Endothelial cell of umbilical vein (primary cell): Measurements from ENCODE around the gene MNAT1. TPM values are rescaled to one million over a fixed set of nuclear protein-coding genes. Genes with fewer than 3 reads are reported as not detected.

ENCODE experiments used
- BruUV-seq: library from RNA; stranded (reverse); fragments of 400-500 nt; replicated peaks from 2 replicates; lab custom pipeline; 2021; lab: Mats Ljungman, UMichigan
- CTCF ChIA-PET: fragments of 300-600, 350-600 bp; sonication (Branson Sonifier 250); formaldehyde crosslinking; loops from one replicate; lab custom pipeline; 2021; ENCODE audit warnings: antibody characterized with exemption, inconsistent platforms; lab: Charles Lee
- POLR2A ChIA-PET: fragments of 300-600, 350-600 bp; sonication (Branson Sonifier 250); formaldehyde crosslinking; loops from one replicate; lab custom pipeline; 2021; ENCODE audit warnings: antibody characterized with exemption, inconsistent platforms; lab: Charles Lee
- DNase-seq: peaks from one replicate; pipeline ENCODE4 v3.0.0-alpha.2; 2011; ENCODE audit warnings: low read depth, low spot score
- FAIRE-seq: peaks from 2 replicates; lab custom pipeline; 2011; peaks lifted over from hg19 to GRCh38; lab: Jason Lieb, UNC
- H2AFZ ChIP-seq: 2 replicates; pipeline ENCODE4 v1.6.0; 2012; ENCODE audit warnings: low read depth, low read length, control low read depth, inconsistent platforms
- H3K27ac ChIP-seq: 2 replicates; pipeline ENCODE4 v1.5.1; 2011; ENCODE audit warnings: low read depth, mild to moderate bottlenecking, control low read depth, low read length, moderate library complexity; ENCODE audit not compliant: insufficient read depth
- H3K27me3 ChIP-seq, 2 experiments: 2 replicates each; pipeline versions ENCODE4 v1.6.0 to v1.6.1; 2011; ENCODE audit warnings: low read length in 2 of 2, mixed read lengths in 1 of 2; ENCODE audit not compliant: control insufficient read depth in 2 of 2, insufficient read depth in 2 of 2
- H3K36me3 ChIP-seq, 2 experiments: 2 replicates in 1 of 2; 3 replicates in 1 of 2; pipeline ENCODE4 v1.5.1; 2011; ENCODE audit warnings: low read length in 2 of 2, mild to moderate bottlenecking in 1 of 2, moderate library complexity in 1 of 2; ENCODE audit not compliant: control insufficient read depth in 2 of 2, insufficient read depth in 2 of 2; ENCODE audit errors: extremely low read depth in 1 of 2
- H3K4me1 ChIP-seq: 3 replicates; pipeline ENCODE4 v1.5.1; 2011; ENCODE audit warnings: mild to moderate bottlenecking, low read length; ENCODE audit not compliant: control insufficient read depth, insufficient read depth; ENCODE audit errors: extremely low read depth
- H3K4me2 ChIP-seq: 2 replicates; pipeline ENCODE4 v1.6.1; 2011; ENCODE audit warnings: low read length, control low read depth, mixed read lengths; ENCODE audit not compliant: insufficient read depth
- H3K4me3 ChIP-seq, 3 experiments: fragments of 200-600 bp in 1 of 3; sonication (generic), shearing (Covaris generic) in 1 of 3; replicated peaks in 1 of 3; 2 replicates each; pipeline ENCODE4 v1.5.1; 2011 to 2016; ENCODE audit warnings: control low read depth in 3 of 3, low read length in 3 of 3, mild to moderate bottlenecking in 2 of 3, inconsistent platforms in 1 of 3, low read depth in 1 of 3, moderate library complexity in 1 of 3; ENCODE audit not compliant: insufficient read depth in 1 of 3
- H3K79me2 ChIP-seq: 2 replicates; pipeline ENCODE4 v1.6.0; 2012; ENCODE audit warnings: low read length, inconsistent platforms; ENCODE audit not compliant: control insufficient read depth, insufficient read depth
- H3K9ac ChIP-seq: replicated peaks from 2 replicates; pipeline ENCODE3; 2011; ENCODE audit warnings: low read length, control low read depth; ENCODE audit not compliant: insufficient read depth; ENCODE audit errors: extremely low read depth
- H3K9me1 ChIP-seq: replicated peaks from 3 replicates; pipeline ENCODE4 v1.6.0; 2011; ENCODE audit warnings: mild to moderate bottlenecking, low read length; ENCODE audit not compliant: control insufficient read depth, insufficient read depth; ENCODE audit errors: extremely low read depth
- H3K9me3 ChIP-seq: replicated peaks from 2 replicates; pipeline ENCODE4 v1.5.1; 2012; ENCODE audit warnings: low read length, inconsistent platforms; ENCODE audit not compliant: control insufficient read depth, insufficient read depth
- H4K20me1 ChIP-seq: replicated peaks from 2 replicates; pipeline ENCODE3; 2011; ENCODE audit warnings: mild to moderate bottlenecking, low read length; ENCODE audit not compliant: control insufficient read depth, insufficient read depth; ENCODE audit errors: extremely low read depth
- EZH2 ChIP-seq: IDR thresholded peaks from 2 replicates; pipeline ENCODE4 v1.6.1; 2012; ENCODE audit warnings: borderline replicate concordance, low read depth, mild to moderate bottlenecking, moderate library complexity, low read length, inconsistent platforms; ENCODE audit not compliant: severe bottlenecking
- FOS ChIP-seq: IDR thresholded peaks from 2 replicates; pipeline ENCODE4 v1.6.1; 2011; ENCODE audit warnings: mild to moderate bottlenecking, low read length, moderate library complexity, borderline replicate concordance; ENCODE audit not compliant: insufficient read depth
- GATA2 ChIP-seq: IDR thresholded peaks from 2 replicates; pipeline ENCODE4 v1.7.0; 2011; ENCODE audit warnings: low read depth, mild to moderate bottlenecking, moderate library complexity, mixed read lengths, low read length; ENCODE audit not compliant: insufficient read length, insufficient read depth
- JUN ChIP-seq: IDR thresholded peaks from 2 replicates; pipeline ENCODE4 v1.6.1; 2011; ENCODE audit warnings: borderline replicate concordance, low read depth; ENCODE audit not compliant: insufficient read length, insufficient read depth
- MYC ChIP-seq: IDR thresholded peaks from one replicate; pipeline ENCODE4 v1.6.1; 2011; ENCODE audit warnings: mild to moderate bottlenecking, low read depth, low read length
- POLR2A ChIP-seq: IDR thresholded peaks from 2 replicates; pipeline ENCODE4 v1.6.1; 2012; ENCODE audit warnings: low read depth, mild to moderate bottlenecking, control low read depth, low read length
- POLR2AphosphoS5 ChIP-seq: IDR thresholded peaks from 2 replicates; pipeline ENCODE4 v1.6.1; 2012; ENCODE audit warnings: low read depth, mild to moderate bottlenecking, control low read depth, low read length, moderate library complexity; ENCODE audit not compliant: insufficient read depth
- dilution Hi-C: fragments of 300-500 bp; cut with MboI; formaldehyde crosslinking; loops from one replicate; pipeline ENCODE4 v1.15.0; 2019; ENCODE audit warnings: low sequenced_read_pairs; ENCODE audit not compliant: extremely low pct_ligation_motif_present
- intact Hi-C: fragments of 100-400 bp; cut with micrococcal nuclease; formaldehyde crosslinking; loops from one replicate; pipeline ENCODE4 v1.10.0; 2022
- polyA plus RNA-seq, 4 experiments: library from polyadenylated mRNA; depleted of rRNA in 3 of 4; stranded (reverse) in 3 of 4; unstranded in 1 of 4; fragments of >200 nt; gene quantifications; 2 replicates each; pipeline versions ENCODE4 v1.2.1 to v1.2.3, GENCODE V29; 2011 to 2012; ENCODE audit warnings: missing spikeins in 1 of 4
- total RNA-seq: library from RNA; stranded (reverse); gene quantifications from 2 replicates; pipeline ENCODE4 v1.2.3, GENCODE V29; 2021
- TF ChIP-seq, protein P1 (sequence below), 2 donors: IDR thresholded peaks; 1 replicate in 1 of 2; 2 replicates in 1 of 2; pipeline ENCODE4 v1.5.1; 2011; ENCODE audit warnings: low read length in 2 of 2, mild to moderate bottlenecking in 2 of 2, moderate library complexity in 2 of 2, control low read depth in 1 of 2, inconsistent platforms in 1 of 2, low read depth in 1 of 2; ENCODE audit not compliant: insufficient read depth in 1 of 2; ENCODE audit errors: extremely low read depth in 1 of 2
- TF ChIP-seq, protein P2 (sequence below): IDR thresholded peaks from 2 replicates; pipeline ENCODE4 v1.6.1; 2011; ENCODE audit not compliant: insufficient read depth, insufficient read length

MNAT1 gene
- total and polyA plus RNA-seq, 2 donors (not counting 3 experiments of a cell fraction or from before 2014, with no cell fraction given), result 35.7 to 55.7 TPM

DNA sequence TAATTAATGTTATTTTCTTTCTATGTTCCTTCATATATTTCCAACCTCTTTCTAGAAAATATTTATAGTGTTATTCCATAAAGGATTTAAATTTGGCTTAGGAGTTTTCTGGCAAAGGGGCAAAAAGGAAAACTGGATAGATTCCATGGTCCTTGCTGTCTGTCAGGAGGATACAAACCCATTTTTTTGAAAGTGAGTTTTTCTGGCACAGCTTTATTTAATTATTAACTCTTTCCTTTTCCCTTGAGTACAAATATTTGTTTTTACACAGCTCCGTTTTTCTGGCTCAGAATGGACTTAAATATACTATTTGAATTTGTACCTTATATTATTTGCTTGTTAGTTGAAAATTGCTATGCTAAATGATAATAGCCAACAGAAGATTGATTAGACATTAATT, 56.3 kb downstream of the MNAT1 start:
- Histone ChIP-seq H3K36me3 (peaks cover 0 to 1% of the 10 kb centered on the region in 2 experiments), H3K4me3 (no peak overlapping the region), H3K27me3 (no peaks in the 10 kb centered on the region), H3K79me2 (peaks cover 8% of the 10 kb centered on the region), H3K9me3 (no peaks in the 10 kb centered on the region), H3K4me2 (no peak overlapping the region), H3K27ac (no peak overlapping the region), H3K4me1 (no peaks in the 10 kb centered on the region), H2AFZ (no peak overlapping the region), H4K20me1 (no peaks in the 10 kb centered on the region), H3K9me1 (no peaks in the 10 kb centered on the region), H3K9ac (no peak overlapping the region)
- CTCF ChIA-PET, result no interaction called here
- dilution Hi-C loops, result no loop called here
- TF ChIP-seq POLR2AphosphoS5 (no peak), EZH2 (no peak), GATA2 (no peak), MYC (no peak), JUN (no peak), FOS (no peak), POLR2A (no peak)
- TF ChIP-seq, protein P1, sequence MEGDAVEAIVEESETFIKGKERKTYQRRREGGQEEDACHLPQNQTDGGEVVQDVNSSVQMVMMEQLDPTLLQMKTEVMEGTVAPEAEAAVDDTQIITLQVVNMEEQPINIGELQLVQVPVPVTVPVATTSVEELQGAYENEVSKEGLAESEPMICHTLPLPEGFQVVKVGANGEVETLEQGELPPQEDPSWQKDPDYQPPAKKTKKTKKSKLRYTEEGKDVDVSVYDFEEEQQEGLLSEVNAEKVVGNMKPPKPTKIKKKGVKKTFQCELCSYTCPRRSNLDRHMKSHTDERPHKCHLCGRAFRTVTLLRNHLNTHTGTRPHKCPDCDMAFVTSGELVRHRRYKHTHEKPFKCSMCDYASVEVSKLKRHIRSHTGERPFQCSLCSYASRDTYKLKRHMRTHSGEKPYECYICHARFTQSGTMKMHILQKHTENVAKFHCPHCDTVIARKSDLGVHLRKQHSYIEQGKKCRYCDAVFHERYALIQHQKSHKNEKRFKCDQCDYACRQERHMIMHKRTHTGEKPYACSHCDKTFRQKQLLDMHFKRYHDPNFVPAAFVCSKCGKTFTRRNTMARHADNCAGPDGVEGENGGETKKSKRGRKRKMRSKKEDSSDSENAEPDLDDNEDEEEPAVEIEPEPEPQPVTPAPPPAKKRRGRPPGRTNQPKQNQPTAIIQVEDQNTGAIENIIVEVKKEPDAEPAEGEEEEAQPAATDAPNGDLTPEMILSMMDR (IDR thresholded peaks at IDR 0.05; ENCODE audit: extremely low read depth in 1 of 2, insufficient read depth in 1 of 2, low read depth in 1 of 2, low read length in 2 of 2), result no peak
- TF ChIP-seq, protein P2, sequence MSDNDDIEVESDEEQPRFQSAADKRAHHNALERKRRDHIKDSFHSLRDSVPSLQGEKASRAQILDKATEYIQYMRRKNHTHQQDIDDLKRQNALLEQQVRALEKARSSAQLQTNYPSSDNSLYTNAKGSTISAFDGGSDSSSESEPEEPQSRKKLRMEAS, result no peak
- POLR2A ChIA-PET, result no interaction called here
- BruUV-seq, result no TSS peak
- no peak for DNase-seq
- intact Hi-C loops, result no loop called here
- no peak for FAIRE-seq
